Smooth muscle cell of bladder (primary cell): Measurements from ENCODE around the gene RSL24D1. TPM values are rescaled to one million over a fixed set of nuclear protein-coding genes. Genes with fewer than 3 reads are reported as not detected.

ENCODE experiments used
- total RNA-seq: library from RNA; depleted of rRNA; stranded (reverse); fragments of >200 nt; gene quantifications from 2 replicates; pipeline ENCODE4 v1.2.3, GENCODE V29; 2014

Gene RSL24D1
- 106 and 121 TPM in 2 replicates for total RNA-seq

GRCh38 chr15:55196458-55197361, at the start of gene RSL24D1:
Gene RSL24D1, minus strand, starts transcription at chr15:55196941. Its CDS starts 51 bp downstream, at chr15:55196890.

Other genes starting within 250 kb of the RSL24D1 start
- gene RAB27A, start 92.9 kb upstream of the RSL24D1 start, total RNA-seq = 9.0 and 10.5 TPM in 2 replicates
- gene PIGBOS1, start 122.2 kb upstream of the RSL24D1 start, total RNA-seq = 6.1 and 7.4 TPM in 2 replicates
- 9.8 and 10.5 TPM in 2 replicates for gene PIGB, start 122.3 kb upstream of the RSL24D1 start, total RNA-seq
- gene CCPG1, start 211.4 kb upstream of the RSL24D1 start, total RNA-seq = 60.7 and 116 TPM in 2 replicates
- 1.7 and 1.8 TPM in 2 replicates for gene PIERCE2, start 211.6 kb upstream of the RSL24D1 start, total RNA-seq